ENCODE results near the gene CLEC4M.

CLEC4M gene

GRCh38 chr19:7746903-7747884 is 15.8 kb upstream of the CLEC4M start, which contains the start of gene CD209:
CD209 (minus strand) TSS chr19:7747534; CDS start chr19:7747511, 23 bp downstream.
- TF ChIP-seq REST (IDR thresholded peaks at IDR 0.05; ENCODE audit: insufficient read depth in 1 of 2, low read depth in 2 of 2, low read length in 2 of 2) = no peak

- TF ChIP-seq FOXP2 (optimal IDR thresholded peaks at IDR 0.05; ENCODE audit: borderline replicate concordance, extremely low read depth, extremely low read length, insufficient read depth) = no peak
- TF ChIP-seq POLR2AphosphoS5 (IDR thresholded peaks at IDR 0.05; ENCODE audit: low read depth, low read length) = no peak
- TF ChIP-seq REST (IDR thresholded peaks at IDR 0.05; ENCODE audit: insufficient read depth in 1 of 2, low read depth in 2 of 2, low read length in 2 of 2) = no peak
- TF ChIP-seq TAF1 (IDR thresholded peaks at IDR 0.05; ENCODE audit: borderline replicate concordance, insufficient read depth, low read length) = no peak
- no peak for TF ChIP-seq SIN3A (IDR thresholded peaks at IDR 0.05; ENCODE audit: borderline replicate concordance, insufficient read depth, low read length)
Observed at GRCh38 chr19:7748171-7748570, 14.9 kb upstream of the CLEC4M start.

- no peak for TF ChIP-seq SIN3A (IDR thresholded peaks at IDR 0.05; ENCODE audit: borderline replicate concordance, insufficient read depth, low read length)
- TF ChIP-seq POLR2AphosphoS5 (IDR thresholded peaks at IDR 0.05; ENCODE audit: low read depth, low read length) = no peak
- no peak for TF ChIP-seq REST (IDR thresholded peaks at IDR 0.05; ENCODE audit: insufficient read depth in 1 of 2, low read depth in 2 of 2, low read length in 2 of 2)
- TF ChIP-seq TAF1 (IDR thresholded peaks at IDR 0.05; ENCODE audit: borderline replicate concordance, insufficient read depth, low read length) = no peak
- no peak for TF ChIP-seq FOXP2 (optimal IDR thresholded peaks at IDR 0.05; ENCODE audit: borderline replicate concordance, extremely low read depth, extremely low read length, insufficient read depth)
Observed at GRCh38 chr19:7748756-7749155, 14.3 kb upstream of the CLEC4M start.

GRCh38 chr19:7751157-7751783 is 11.8 kb upstream of the CLEC4M start:
- TF ChIP-seq TAF1 (IDR thresholded peaks at IDR 0.05; ENCODE audit: borderline replicate concordance, insufficient read depth, low read length) (no peak), REST (IDR thresholded peaks at IDR 0.05; ENCODE audit: insufficient read depth in 1 of 2, low read depth in 2 of 2, low read length in 2 of 2) (no peak), SIN3A (IDR thresholded peaks at IDR 0.05; ENCODE audit: borderline replicate concordance, insufficient read depth, low read length) (no peak), FOXP2 (optimal IDR thresholded peaks at IDR 0.05; ENCODE audit: borderline replicate concordance, extremely low read depth, extremely low read length, insufficient read depth) (no peak), POLR2AphosphoS5 (IDR thresholded peaks at IDR 0.05; ENCODE audit: low read depth, low read length) (no peak)
